ENCODE data around the gene NKAIN1. TPM values are rescaled to one million over a fixed set of nuclear protein-coding genes. Genes with fewer than 3 reads are reported as not detected.

NKAIN1 gene
- total RNA-seq, 1 donor from 2014 or later: 3.5 TPM

- H3K27me3 Mint-ChIP-seq (ENCODE audit: low read depth): no peaks in the 10 kb centered on the region
- H3K36me3 Mint-ChIP-seq (ENCODE audit: low read depth): no peaks in the 10 kb centered on the region
- no peaks in the 10 kb centered on the region for H3K9me3 Mint-ChIP-seq (ENCODE audit: low read depth)
- DNase-seq (ENCODE audit: low spot score): peak; percentile 91
- H3K4me3 Mint-ChIP-seq (ENCODE audit: unreplicated experiment): peak overlapping the region; percentile 76
- H3K4me1 Mint-ChIP-seq (ENCODE audit: low read depth): peaks cover 14% of the 10 kb centered on the region
- H3K27ac Mint-ChIP-seq (ENCODE audit: unreplicated experiment): peak overlapping the region; percentile 90
- TF ChIP-seq CTCF (IDR thresholded peaks at IDR 0.05): no peak
Measured at GRCh38 chr1:31154632-31155215, 85.0 kb downstream of the NKAIN1 start.

GRCh38 chr1:31154000-31154631 is 85.6 kb downstream of the NKAIN1 start:
- no peak for TF ChIP-seq CTCF (IDR thresholded peaks at IDR 0.05)
- H3K27me3 Mint-ChIP-seq (ENCODE audit: low read depth): no peaks in the 10 kb centered on the region
- DNase-seq (ENCODE audit: low spot score): no peak
- no peaks in the 10 kb centered on the region for H3K36me3 Mint-ChIP-seq (ENCODE audit: low read depth)
- H3K4me1 Mint-ChIP-seq (ENCODE audit: low read depth): peaks cover 14% of the 10 kb centered on the region
- H3K9me3 Mint-ChIP-seq (ENCODE audit: low read depth): no peaks in the 10 kb centered on the region
- peak overlapping the region; percentile 90 for H3K27ac Mint-ChIP-seq (ENCODE audit: unreplicated experiment)
- H3K4me3 Mint-ChIP-seq (ENCODE audit: unreplicated experiment): peak overlapping the region; percentile 76

GRCh38 chr1:31153423-31153822 is 86.3 kb downstream of the NKAIN1 start:
- Mint-ChIP-seq H3K36me3 (ENCODE audit: low read depth) (no peaks in the 10 kb centered on the region), H3K27me3 (ENCODE audit: low read depth) (no peaks in the 10 kb centered on the region), H3K27ac (ENCODE audit: unreplicated experiment) (peak overlapping the region; percentile 51), H3K9me3 (ENCODE audit: low read depth) (no peaks in the 10 kb centered on the region), H3K4me3 (ENCODE audit: unreplicated experiment) (no peak overlapping the region), H3K4me1 (ENCODE audit: low read depth) (peaks cover 14% of the 10 kb centered on the region)
- DNase-seq (ENCODE audit: low spot score): no peak
- TF ChIP-seq CTCF (IDR thresholded peaks at IDR 0.05): no peak

GRCh38 chr1:31152181-31152795 is 87.4 kb downstream of the NKAIN1 start:
- no peak for TF ChIP-seq CTCF (IDR thresholded peaks at IDR 0.05)
- Mint-ChIP-seq H3K27ac (ENCODE audit: unreplicated experiment) (no peak overlapping the region), H3K4me3 (ENCODE audit: unreplicated experiment) (no peak overlapping the region), H3K27me3 (ENCODE audit: low read depth) (no peaks in the 10 kb centered on the region), H3K4me1 (ENCODE audit: low read depth) (peaks cover 14% of the 10 kb centered on the region), H3K9me3 (ENCODE audit: low read depth) (no peaks in the 10 kb centered on the region), H3K36me3 (ENCODE audit: low read depth) (no peaks in the 10 kb centered on the region)
- no peak for DNase-seq (ENCODE audit: low spot score)

GRCh38 chr1:31151402-31151801 is 88.3 kb downstream of the NKAIN1 start:
- no peak for TF ChIP-seq CTCF (IDR thresholded peaks at IDR 0.05)
- DNase-seq (ENCODE audit: low spot score): no peak
- no peaks in the 10 kb centered on the region for H3K9me3 Mint-ChIP-seq (ENCODE audit: low read depth)
- H3K36me3 Mint-ChIP-seq (ENCODE audit: low read depth): no peaks in the 10 kb centered on the region
- peaks cover 14% of the 10 kb centered on the region for H3K4me1 Mint-ChIP-seq (ENCODE audit: low read depth)
- no peak overlapping the region for H3K27ac Mint-ChIP-seq (ENCODE audit: unreplicated experiment)
- no peak overlapping the region for H3K4me3 Mint-ChIP-seq (ENCODE audit: unreplicated experiment)
- no peaks in the 10 kb centered on the region for H3K27me3 Mint-ChIP-seq (ENCODE audit: low read depth)
